Dedifferentiated amniotic fluid mesenchymal stem cell (primary cell): ENCODE measurements around the gene EIPR1.

Experiments
- DNase-seq: peaks from one replicate; pipeline ENCODE4 v3.0.0-alpha.2; 2016; ENCODE audit errors: extremely low spot score

Gene EIPR1

DNA sequence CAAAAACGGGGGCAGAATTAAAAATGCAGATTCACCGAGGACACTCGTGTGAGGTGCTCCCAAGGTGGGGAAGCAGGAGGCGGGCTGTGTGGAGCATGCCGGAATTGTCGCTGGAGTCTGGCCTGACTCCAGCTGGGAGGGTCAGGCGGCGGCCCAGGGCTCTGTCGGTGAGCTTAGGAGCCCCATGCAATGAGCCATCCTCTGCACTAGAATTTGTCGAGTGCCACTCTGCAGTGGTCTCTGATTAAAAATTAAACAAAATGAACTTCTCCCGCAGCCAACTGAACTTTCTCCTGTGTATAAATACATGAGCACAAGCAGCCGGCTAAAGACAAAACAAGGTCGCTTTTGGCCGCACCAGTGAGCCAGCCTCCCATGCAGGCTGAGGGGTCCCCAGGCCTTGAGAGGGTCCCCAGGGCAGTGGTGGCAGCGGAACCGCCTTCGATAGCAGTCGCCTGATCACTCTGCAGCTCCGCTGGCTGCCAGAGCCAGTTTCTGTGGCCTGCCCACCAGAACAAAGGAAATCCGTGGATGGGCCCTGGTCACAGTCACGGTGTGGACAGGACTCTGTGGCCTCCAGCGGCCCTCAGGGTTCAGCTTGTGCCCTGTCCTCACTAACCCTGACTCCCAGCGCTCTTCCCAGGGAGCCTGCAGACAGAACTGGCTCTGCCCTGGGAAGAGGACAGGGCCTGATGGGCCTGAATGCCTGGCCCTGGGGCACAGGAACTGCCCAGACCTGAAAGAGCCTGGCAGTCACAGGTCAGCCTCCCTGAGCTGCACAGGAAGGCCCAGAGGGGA lies 201.3 kb downstream of the EIPR1 start:
- DNase-seq, result no peak

DNA sequence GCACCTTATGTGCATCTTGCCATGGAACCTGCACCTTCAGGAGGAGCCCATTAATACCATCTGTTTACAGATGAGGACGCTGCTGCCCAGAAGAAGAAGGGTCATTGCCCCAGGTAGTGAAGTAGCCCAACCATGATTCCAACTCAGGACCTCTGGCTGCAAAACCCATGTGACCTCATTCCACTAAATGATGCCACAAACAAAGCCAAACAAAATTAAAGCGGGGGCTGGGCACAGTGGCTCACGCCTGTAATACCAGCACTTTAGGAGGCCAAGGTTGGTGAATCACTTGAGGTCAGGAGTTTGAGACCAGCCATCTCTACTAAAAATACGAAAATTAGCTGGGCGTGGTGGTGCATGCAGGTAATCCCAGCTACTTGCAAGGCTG lies 202.1 kb downstream of the EIPR1 start:
- DNase-seq, result no peak

DNA sequence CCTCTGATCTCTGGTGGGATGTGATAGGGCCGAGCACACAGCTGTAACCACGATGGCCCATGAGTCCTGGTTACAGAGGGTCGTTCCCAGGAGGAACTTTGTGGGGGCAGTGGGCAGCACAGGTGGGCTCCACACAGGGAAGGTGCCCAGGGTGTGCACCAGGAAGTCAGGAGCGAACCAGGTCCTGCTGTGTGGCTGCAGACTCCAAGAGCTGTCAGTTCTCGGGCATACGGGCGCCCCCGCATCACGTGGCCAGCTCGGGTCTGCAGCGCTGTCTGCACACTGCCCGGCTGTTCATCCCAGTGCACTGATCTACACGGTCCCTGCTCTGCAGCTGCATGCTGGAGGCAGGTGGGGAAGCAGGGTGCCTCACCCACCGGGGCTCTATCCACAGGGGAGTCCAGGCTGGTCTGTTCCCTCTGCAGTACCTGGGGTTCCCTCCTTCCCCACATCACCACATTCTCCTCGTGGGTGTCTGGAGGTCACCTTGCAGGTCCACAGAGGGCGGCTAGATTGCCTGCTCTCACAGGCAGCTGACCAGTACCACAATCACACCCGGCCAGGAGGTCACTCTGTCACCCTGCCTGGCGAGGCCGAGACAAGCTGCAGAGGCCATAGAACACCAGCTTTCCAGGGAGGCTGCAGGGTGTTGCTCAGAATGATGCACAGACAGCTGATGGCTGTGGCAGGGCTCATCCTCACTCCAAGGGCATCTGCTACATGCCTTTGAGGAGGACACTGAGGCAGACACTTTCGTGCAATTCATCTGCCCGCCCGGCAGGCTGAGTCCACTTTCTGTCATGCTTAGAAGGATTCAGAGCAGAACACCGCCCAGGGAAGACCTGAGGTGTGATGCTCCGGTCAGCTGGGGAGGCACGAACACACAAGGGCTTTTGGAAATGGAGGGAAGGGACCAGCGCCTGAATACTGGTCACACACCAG lies 202.7 kb downstream of the EIPR1 start:
- no peak for DNase-seq

DNA sequence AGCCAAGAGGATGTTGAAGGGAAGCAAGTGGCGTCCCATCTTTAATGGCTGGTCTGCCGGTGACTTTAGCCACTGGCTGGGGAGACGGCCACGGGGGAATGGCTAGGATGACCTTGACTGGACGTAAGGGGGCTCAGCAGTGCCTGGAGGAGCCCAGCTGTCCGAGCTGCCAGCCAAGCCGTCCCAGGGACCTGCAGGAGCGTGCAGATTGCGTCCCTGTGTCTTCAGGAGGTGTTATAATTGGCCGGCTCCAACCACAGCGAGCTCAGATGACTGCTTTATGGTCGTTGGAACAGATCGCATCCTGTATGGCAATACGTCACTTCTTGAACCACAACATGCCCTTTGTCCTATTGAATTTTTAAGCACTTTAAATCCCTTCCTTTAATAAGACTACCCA lies 204.6 kb downstream of the EIPR1 start:
- DNase-seq, result no peak

DNA sequence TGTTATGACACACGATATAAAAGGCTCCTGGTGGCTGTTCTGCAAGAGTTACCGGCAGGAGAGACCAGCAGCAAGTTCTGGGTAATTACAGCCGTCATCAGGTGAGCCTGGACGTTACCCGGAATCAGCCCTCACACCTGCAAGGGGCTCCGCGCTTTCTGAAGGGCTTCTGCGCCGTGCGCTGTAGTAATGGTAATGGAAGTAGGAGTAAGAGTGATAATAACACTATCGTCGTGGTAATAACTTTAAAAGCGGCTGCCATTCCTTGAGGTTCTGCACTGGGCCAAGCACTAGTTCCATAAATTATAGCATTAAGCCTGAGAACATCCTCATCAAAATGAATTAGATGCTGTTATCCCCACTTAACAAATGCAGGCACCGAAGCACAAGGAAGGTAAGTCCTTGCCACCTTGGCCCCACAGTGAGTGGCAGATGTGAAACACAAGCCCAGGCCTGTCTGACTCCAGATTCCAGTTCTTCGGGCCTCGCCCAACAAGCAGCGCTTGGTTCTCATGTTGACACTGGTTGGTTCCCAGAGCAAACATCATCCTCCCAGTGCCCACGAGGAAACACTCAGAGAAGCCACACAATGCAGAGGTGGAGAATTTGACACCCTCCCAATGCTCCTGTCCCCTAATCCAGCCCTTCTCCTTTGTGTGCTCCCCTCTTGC lies 205.2 kb downstream of the EIPR1 start:
- no peak for DNase-seq

DNA sequence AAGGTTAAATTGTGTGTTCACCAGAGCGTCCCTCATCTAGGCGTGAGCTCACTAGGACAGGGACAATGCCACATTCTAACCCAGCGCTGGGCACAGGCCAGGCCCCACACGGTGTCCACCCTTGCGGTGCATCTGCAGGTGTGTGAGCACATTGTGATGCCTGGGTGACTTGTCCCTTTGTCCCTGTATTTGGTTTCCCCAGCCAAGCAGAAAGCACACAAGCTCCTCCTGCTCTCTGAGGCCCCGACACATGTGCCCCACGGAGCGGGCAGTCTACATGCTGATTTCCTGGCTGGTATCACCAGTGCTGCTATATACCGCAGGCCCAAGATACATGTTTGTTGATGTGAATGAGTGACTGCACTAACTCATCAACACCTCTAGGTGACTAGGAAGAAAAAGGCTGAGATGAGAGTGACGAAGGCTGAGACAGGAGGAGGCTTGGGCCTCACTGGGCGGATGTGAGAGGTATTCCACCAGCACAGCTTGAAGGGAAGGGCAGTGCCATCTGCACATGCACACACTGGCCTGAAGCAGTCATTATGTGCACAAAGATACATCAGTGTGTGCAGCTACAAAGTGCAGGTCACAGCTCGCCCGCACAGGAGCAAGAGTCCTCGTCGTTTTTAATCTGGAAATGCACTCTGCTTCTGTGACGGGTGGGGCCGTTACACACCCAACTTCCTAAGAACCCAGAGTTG lies 205.9 kb downstream of the EIPR1 start:
- no peak for DNase-seq

DNA sequence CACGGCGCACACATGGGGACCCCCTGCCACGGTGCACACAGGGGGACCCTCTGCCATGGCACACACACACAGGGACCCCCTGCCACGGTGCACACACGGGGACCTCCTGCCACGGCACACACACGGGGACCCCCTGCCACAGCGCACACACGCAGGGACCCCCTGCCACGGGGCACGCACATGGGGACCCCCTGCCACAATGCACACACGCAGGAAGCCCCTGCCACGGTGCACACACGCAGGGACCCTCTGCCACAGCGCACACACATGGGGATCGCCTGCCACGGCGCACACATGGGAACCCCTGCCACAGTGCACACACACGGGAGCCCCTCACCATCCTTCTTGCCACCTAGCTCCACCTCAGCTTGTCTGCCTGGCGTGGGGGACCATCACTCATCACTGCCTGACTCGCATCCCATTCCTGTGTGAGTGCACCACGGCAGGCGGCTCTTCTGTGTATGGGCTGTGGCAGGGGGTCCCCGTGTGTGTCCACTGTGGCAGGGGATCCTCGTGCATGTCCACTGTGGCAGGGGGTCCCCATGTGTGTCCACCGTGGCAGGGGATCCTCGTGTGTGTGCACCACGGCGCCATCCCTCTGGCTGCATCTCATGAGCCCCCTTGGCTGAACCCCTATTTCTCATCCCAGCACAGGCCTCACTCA lies 206.7 kb downstream of the EIPR1 start:
- no peak for DNase-seq

DNA sequence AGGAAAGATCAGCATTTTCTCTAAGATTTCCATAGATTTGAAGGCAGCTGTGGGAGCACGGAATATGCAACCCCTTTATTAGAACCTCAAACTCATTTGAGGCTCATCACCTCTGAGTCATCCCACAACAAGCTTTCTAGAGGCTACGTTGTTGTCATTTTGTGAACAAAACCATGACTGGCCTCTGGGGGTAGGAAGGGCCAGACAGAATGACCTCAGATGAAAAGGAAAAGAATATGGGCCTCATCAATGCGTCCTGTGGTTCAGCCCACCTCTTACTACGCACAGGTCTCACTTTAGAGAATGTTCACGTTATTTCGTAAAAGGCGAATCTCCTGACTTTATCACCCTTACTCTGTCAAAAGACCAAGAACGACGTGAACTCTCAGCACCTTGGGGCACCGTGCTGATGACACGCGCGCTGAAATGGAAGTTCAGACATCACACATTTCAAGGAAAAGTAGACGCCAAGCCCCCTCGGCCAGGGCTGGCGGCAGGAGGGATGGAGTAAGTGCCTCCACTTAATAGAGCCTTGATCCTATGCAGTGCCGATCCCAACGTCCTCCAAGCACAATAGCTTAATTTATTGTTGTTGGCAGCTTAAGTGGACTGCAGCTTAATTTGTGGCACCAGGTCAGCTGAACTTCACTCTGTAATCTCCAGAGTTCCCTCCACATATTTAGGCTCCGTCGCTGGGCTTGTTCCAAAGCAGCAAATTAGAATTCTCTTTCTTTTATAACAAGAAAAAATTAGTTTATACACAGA lies 208.3 kb downstream of the EIPR1 start:
- DNase-seq, result no peak

DNA sequence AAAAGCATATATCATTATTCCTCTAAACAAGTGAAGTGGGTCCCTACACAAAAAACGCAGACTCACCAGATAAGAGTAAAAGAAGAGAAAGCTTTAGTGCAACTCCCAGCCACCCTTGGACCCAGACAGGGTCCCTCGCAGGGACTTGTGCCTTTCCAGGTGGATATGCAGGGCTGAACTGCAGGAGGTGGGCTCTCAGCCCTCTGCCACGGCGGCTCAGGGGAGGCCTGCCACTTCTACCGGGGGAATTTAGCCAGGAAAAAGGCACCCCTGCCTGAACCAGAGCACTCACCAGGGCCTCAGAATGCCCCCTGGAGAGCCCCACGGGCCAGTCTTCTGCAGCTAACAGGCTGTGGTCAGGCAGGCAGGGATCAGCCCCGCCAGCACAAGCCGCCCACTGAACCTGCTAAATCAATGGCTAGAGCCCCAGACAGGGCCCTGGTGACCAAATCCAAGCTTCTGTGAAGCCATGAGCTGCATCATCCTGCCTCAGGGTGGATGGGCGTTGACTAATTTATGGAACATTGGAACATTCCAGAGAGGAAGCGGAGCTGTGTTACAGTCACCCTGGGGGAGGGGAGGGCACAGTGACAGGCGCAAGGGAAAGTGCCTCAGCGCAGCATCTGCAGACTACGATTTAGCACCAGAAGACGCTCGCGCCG lies 209.3 kb downstream of the EIPR1 start:
- peak; percentile 79 for DNase-seq

DNA sequence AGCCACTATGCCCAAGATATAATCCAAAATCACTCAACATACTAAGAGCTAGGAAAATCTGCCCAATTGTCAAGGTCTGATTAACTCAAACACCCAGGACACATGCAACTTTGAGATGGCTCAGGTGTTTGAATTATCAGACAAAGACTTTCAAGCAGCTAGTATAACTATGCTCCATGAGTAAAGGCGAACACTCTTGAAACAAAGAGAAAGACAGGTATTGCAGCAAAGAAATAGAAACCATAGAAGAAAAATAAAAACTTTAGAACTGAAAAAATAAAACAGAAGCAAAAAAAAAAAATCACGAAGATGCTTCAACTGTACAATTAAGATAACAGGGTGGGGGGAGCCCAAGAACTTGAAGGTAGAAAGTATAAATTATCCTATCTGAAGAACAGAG lies 214.2 kb downstream of the EIPR1 start:
- DNase-seq, result no peak

DNA sequence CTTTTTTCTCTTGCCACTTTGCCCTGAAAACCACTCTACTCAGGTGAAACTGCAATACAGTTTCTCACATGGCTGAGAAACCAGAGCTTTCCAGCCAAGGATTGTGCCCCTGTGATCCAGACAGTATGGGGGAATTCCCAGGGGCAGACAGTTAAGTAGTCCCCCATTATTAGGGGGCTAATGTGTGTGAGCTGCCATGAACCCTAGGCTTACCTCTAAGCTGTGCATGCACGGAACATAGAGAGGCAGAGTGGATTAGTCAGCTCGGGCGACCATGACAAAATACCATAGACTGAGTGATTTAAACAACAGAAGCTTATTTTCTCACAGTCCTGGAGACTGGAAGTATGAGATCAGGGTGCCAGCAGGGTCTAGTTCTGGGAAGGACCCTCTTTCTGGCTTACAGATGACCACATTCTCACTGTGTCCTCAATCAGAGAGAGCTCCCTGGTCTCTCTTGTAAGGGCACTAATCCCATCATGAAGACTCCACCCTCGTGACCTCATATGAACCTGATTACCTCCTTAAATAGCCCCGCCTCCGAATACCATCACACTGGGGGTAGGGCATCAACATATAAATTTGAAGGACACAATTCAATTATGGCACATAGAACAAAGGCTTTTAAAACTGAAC lies 215.1 kb downstream of the EIPR1 start:
- DNase-seq, result no peak

DNA sequence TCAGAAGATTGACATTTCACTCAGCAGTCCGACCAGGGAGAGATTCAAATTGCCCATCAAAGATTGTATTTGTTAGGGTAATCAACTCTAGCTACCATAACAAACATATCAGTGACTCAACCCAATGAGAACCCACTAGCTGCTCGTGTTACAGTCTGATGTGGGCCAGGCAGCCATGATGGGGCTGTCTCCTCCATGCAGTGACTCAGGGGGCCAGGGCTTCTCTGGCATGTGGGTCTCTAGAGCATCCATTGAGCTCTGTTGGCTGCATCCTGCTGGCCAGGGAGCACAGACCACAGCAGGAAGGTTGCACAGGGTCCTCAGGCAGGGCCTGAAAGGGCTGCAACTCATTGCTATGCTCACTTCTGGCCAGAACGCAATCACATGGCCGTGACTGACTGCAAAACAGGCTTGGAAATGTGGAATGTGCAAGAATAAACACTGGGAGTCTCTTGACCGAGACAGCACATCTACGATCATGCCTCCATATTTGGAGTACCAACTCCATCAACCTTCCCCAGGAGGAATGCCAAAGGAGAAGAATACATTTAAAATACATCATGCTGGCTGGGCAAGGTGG lies 216.8 kb downstream of the EIPR1 start:
- no peak for DNase-seq

DNA sequence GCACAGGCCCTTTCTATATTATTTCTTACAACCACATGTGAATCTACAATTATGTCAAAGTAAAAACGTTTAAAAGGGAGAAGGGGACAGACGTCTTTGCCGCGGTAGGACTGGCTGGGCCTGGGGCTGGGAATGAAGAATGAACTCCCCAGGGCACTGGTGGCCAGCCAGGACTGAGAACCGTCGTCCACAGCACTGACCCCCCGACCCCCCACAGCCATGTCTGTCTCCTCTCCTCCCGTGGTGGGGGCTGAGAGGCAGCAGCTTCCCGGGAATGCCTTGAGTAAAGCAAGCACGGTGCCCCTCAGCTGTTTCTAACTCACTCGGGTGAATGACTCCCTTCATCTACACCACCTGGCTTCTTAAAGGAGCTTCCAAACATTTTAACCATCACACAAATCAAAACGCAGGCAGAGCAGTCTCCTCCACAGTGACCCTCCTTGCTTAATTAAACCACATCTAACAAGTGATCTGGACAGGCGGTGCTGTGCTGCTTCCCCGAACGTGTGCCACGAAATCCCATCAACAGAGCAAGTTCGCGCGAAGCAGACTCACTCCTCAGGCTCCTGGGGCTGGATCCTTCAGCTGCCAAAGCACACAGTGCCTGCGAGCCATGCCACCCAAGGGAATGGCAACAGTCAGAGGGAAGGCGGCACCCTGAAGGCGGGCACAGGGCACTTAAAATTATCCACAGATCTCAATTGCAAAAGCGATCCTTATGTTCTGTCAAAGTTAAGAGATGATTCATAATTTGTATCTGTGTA lies 217.7 kb downstream of the EIPR1 start:
- DNase-seq, result no peak

DNA sequence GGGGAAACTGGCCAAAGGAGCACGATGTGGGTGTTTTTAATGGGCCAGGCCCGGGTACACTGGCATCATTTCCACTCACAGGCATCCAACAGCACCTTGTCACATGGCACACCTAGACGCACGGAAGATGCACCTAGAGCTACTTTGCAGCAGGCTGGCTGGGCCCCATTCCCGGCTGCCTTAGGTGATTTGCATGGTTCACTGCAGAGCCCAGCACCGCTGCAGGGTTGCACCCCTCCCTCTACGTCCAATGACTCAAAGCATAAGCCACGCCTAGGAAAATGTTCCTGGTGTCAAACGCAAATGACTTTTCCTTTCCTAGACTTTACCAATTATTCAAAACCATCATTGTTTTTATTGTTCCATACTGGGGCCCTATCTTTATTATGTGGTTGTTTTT lies 222.9 kb downstream of the EIPR1 start:
- no peak for DNase-seq

DNA sequence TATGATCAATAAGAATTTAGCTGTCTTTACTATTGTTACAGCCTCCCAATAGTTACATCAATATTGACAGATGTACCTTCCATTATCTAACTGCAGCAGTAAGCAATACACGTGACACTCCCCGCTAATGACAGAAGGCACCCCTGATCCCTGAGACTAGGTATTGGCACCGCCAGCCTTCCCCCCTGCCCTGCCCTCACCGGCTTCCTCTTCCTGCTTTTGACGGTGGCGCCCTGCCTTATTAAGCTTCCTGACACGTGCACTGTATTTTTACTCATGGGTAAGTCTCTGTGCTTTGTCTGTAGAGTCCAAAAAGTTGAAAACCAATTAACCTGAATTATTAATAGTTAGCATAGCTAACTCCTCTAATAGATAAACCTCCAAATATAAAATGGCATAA lies 223.5 kb downstream of the EIPR1 start:
- DNase-seq, result no peak

DNA sequence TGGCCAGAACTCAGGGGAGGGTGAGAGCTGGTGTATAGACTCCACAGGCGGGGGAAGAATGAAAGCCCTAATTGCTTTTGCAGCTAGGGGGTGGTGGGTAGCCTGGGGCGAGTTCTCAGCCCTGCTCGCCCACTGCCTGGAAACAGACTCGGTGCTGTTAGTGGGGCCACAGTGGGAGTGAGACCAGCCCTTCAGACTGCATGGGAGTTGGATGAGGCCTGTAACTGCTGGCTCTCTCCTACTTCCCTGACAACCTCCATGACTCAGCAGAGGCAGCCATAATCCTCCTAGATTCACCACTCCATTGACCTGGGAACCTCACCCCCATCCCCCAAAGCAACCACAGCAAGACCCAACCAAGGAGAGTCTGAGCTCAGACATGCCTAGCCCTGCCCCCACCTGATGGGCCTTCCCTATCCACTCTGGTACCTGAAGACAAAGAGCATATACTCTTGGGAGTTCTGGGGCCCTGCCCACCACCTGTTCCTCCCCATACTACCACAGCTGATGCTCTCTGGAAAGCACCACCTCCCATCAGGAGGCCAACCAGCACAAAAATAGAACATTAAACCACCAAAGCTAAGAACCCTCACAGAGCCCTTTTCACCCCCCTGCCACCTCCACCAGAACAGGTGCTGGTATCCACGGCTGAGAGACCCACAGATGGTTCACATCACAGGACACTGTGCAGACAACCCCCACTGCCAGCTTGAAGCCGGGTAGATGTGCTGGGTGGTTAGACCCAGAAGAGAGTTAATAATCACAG lies 226.3 kb downstream of the EIPR1 start:
- no peak for DNase-seq

DNA sequence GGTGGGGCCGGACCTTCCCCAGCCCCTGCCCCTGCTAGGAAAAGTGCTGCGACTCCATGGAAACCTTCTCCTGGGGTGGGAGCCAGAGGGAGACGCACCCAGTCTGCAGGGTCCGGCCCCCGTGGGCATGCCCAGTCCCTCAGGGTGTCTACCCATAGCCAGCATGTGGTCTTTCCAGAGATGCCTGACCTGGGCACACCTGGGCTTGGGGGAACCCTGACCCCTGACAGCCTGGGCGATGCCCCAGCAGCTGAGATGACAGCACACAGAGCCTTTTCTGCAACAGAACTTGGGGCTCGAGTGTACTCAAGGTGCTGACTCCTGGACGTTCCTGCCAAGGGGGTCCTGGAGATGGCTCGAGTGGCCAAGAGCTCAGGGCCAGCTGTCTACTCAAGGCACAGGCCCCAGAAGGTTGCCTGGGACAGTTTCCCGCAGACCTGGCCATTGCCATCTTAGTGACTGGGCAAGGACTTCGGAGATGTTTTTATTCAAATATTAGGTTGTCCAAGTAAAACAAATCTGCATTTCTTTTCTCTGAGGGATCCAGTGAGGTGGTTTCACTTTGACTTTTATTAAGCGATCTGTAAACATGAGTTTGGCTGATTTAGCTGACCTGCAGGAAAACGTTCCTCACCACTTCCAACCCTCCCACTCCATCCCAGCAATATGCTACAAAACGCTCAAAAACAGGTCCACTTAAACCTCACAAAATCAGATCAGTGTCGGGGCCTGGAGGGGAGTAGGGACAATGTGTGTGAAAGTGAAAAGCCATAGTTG lies 228.0 kb downstream of the EIPR1 start:
- no peak for DNase-seq
